Brain microvascular endothelial cell (primary cell): Measurements from ENCODE around the gene KAT2B.

Experiments used
- DNase-seq: peaks from one replicate; pipeline ENCODE4 v3.0.0-alpha.2; 2020
- H3K27ac ChIP-seq: fragments of 250-450 bp; sonication (Bioruptor Pico); 2 replicates; pipeline ENCODE4 v1.5.1; 2020; ENCODE audit warnings: mild to moderate bottlenecking, moderate library complexity
- H3K27me3 ChIP-seq: fragments of 250-450 bp; sonication (Bioruptor Pico); replicated peaks from 2 replicates; pipeline ENCODE4 v1.5.1; 2020; ENCODE audit warnings: mild to moderate bottlenecking
- H3K36me3 ChIP-seq: fragments of 250-450 bp; sonication (Bioruptor Pico); replicated peaks from 2 replicates; pipeline ENCODE4 v1.5.1; 2020; ENCODE audit warnings: mild to moderate bottlenecking
- H3K4me3 ChIP-seq: 2 replicates; pipeline ENCODE4 v1.5.1; 2011; ENCODE audit warnings: low read depth, mild to moderate bottlenecking, control low read depth, low read length, moderate library complexity
- CTCF ChIP-seq: IDR thresholded peaks from 2 replicates; pipeline ENCODE4 v1.5.1; 2011; ENCODE audit warnings: low read depth, mild to moderate bottlenecking, moderate library complexity, low read length, control low read depth, inconsistent platforms; ENCODE audit errors: missing control alignments
- in situ Hi-C: cut with HindIII; loops from 2 replicates; pipeline ENCODE4 v1.10.0; 2017; ENCODE audit warnings: low sequenced_read_pairs, low pct_ligation_motif_present

The KAT2B gene

GRCh38 chr3:20039466-20039764 is 831 bp upstream of the KAT2B start:
- H3K36me3 ChIP-seq, result no peaks in the 10 kb centered on the region
- DNase-seq, result no peak
- in situ Hi-C loops, result no loop called here
- no peak for TF ChIP-seq CTCF
- H3K4me3 ChIP-seq, result peak overlapping the region; percentile 77
- no peaks in the 10 kb centered on the region for H3K27me3 ChIP-seq
- H3K27ac ChIP-seq, result no peak overlapping the region

DNA sequence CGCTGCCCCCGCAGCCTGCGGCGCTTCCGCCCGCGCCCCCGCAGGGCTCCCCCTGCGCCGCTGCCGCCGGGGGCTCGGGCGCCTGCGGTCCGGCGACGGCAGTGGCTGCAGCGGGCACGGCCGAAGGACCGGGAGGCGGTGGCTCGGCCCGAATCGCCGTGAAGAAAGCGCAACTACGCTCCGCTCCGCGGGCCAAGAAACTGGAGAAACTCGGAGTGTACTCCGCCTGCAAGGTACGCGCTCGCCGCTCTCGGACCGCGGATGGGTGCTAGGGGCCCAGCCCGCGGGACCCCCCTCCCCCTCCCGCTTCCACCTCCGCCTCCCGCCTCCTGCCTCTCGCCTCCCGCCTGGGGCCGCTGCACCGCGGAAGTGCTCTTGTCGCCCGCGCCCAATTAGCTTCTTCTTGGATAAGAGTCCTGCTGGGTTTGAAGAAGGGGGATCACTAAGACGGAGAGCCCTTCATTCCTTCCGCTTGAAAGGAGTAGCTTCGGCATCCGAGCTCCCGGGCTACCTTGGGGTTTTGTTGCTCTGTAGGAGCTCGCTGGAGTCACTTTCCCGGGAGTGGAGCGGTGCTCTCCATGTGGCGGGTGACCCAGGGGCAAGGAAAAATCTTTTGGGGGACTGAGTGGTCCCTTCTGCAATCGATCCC is 426 bp downstream of the KAT2B start:
- in situ Hi-C loops, result no loop called here
- peak; percentile 25 for TF ChIP-seq CTCF
- Histone ChIP-seq H3K4me3 (peak overlapping the region; percentile 77), H3K27me3 (no peaks in the 10 kb centered on the region), H3K36me3 (no peaks in the 10 kb centered on the region), H3K27ac (no peak overlapping the region)
- DNase-seq, result peak; percentile 42

GRCh38 chr3:20041197-20041780 is 1.0 kb downstream of the KAT2B start:
- Histone ChIP-seq H3K27me3 (no peaks in the 10 kb centered on the region), H3K4me3 (peak overlapping the region; percentile 77), H3K36me3 (no peaks in the 10 kb centered on the region), H3K27ac (no peak overlapping the region)
- TF ChIP-seq CTCF, result no peak
- DNase-seq, result peak; percentile 46
- in situ Hi-C loops, result no loop called here

- no peak for TF ChIP-seq CTCF
- Histone ChIP-seq H3K36me3 (no peaks in the 10 kb centered on the region), H3K4me3 (no peak overlapping the region), H3K27ac (no peak overlapping the region), H3K27me3 (no peaks in the 10 kb centered on the region)
- in situ Hi-C loops, result no loop called here
- DNase-seq, result no peak
Observed at GRCh38 chr3:20042331-20042730, 2.1 kb downstream of the KAT2B start.

DNA sequence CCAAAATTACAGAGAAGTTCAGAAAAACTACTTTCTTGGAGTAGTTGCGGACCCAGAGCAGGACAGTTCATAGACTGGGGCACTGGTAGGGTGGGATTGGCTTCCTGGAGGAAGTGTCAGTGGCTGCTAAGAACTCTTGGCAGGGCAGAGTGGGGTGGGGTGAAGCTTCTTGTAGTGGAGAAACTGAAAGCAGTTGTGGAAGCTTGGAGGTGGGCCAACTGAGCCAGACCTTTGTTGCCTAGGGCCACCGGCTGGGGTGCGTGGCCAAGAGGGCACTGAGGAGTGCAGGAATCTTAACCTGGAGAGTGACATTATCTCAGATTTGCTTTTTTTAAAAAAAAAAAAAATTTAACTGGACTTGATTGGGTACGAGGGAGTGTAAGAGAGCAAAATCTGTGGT is 3.1 kb downstream of the KAT2B start:
- H3K4me3 ChIP-seq, result no peak overlapping the region

More for the DNA sequence above, 3.1 kb downstream of the KAT2B start:
- Histone ChIP-seq H3K27ac (no peak overlapping the region), H3K36me3 (no peaks in the 10 kb centered on the region), H3K27me3 (no peaks in the 10 kb centered on the region)
- TF ChIP-seq CTCF, result no peak
- DNase-seq, result peak; percentile 17
- in situ Hi-C loops, result no loop called here
